ENCODE measurements around the gene KRT6A. TPM values are rescaled to one million over a fixed set of nuclear protein-coding genes. Genes with fewer than 3 reads are reported as not detected.
"Not testable (repeated sequence)": the region's sequence is repeated elsewhere in the genome, so short reads cannot be mapped to it uniquely, and the experiment has no call there.

Gene KRT6A
- total RNA-seq, 5 donors from 2014 or later (not counting 1 experiment from before 2014, with no cell fraction given), result not detected

GRCh38 chr12:52494100-52494499 is 1.0 kb upstream of the KRT6A start:
- Histone ChIP-seq H3K27ac (ENCODE audit: low read length) (no peak overlapping the region), H3K36me3 (ENCODE audit: control insufficient read depth in 2 of 2, extremely low read depth in 1 of 2, insufficient read depth in 1 of 2, low read length in 1 of 2) (no peaks in the 10 kb centered on the region), H3K4me3 (ENCODE audit: control insufficient read depth in 1 of 2, extremely low read depth in 1 of 2, low read length in 1 of 2) (no peak overlapping the region), H3K27me3 (replicated peaks in 1 of 2; ENCODE audit: control insufficient read depth in 2 of 2, extremely low read depth in 1 of 2, insufficient read depth in 2 of 2, low read length in 1 of 2) (peaks cover 0 to 16% of the 10 kb centered on the region in 2 experiments), H3K9me3 (no peaks in the 10 kb centered on the region), H3K4me1 (ENCODE audit: control insufficient read depth in 1 of 2, extremely low read depth in 1 of 2, insufficient read depth in 2 of 2, low read length in 2 of 2) (no peaks in the 10 kb centered on the region)
- ATAC-seq (replicated peaks in 1 of 4) (no peak), DNase-seq (no peak)
- POLR2A ChIA-PET, result no interaction called here
- no CpG with 5 or more reads among the region's 1 CpG for WGBS (ENCODE audit: insufficient coverage)
- Mint-ChIP-seq H3K9me3 (no peaks in the 10 kb centered on the region), H3K27me3 (peaks cover 30 to 38% of the 10 kb centered on the region in 2 donors), H3K4me1 (peaks cover 0 to 4% (median 1%) of the 10 kb centered on the region in 3 donors), H3K27ac (no peak overlapping the region), H3K36me3 (no peaks in the 10 kb centered on the region), H3K4me3 (no peak overlapping the region)
- CTCF ChIA-PET, result interaction anchor here in 1 of 2 donors (0.6 kb wide), 1 partner anchor 84 kb away, joined by 5 read pairs; no protein-coding TSS in a partner anchor

- H3K4me1 Mint-ChIP-seq; H3K9me3 ChIP-seq; H3K27ac ChIP-seq (ENCODE audit: low read length); DNase-seq; H3K36me3 ChIP-seq (ENCODE audit: control insufficient read depth in 2 of 2, extremely low read depth in 1 of 2, insufficient read depth in 1 of 2, low read length in 1 of 2); H3K9me3 Mint-ChIP-seq; H3K36me3 Mint-ChIP-seq; H3K4me3 Mint-ChIP-seq; H3K4me3 ChIP-seq (ENCODE audit: control insufficient read depth in 1 of 2, extremely low read depth in 1 of 2, low read length in 1 of 2); ATAC-seq (replicated peaks in 1 of 4); POLR2A ChIA-PET; H3K4me1 ChIP-seq (ENCODE audit: control insufficient read depth in 1 of 2, extremely low read depth in 1 of 2, insufficient read depth in 2 of 2, low read length in 2 of 2); H3K27ac Mint-ChIP-seq; CTCF ChIA-PET: not testable (repeated sequence)
- H3K27me3 Mint-ChIP-seq, result peaks cover 30 to 42% of the 10 kb centered on the region in 2 donors
- no CpG with 5 or more reads among the region's 6 CpGs for WGBS (ENCODE audit: insufficient coverage)
- H3K27me3 ChIP-seq (replicated peaks in 1 of 2; ENCODE audit: control insufficient read depth in 2 of 2, extremely low read depth in 1 of 2, insufficient read depth in 2 of 2, low read length in 1 of 2), result peaks cover 0 to 14% of the 10 kb centered on the region in 2 experiments
Measured at GRCh38 chr12:52492405-52492804, 652 bp downstream of the KRT6A start.

- H3K9me3 Mint-ChIP-seq; H3K4me1 ChIP-seq (ENCODE audit: control insufficient read depth in 1 of 2, extremely low read depth in 1 of 2, insufficient read depth in 2 of 2, low read length in 2 of 2); H3K9me3 ChIP-seq; H3K27ac Mint-ChIP-seq; H3K4me3 ChIP-seq (ENCODE audit: control insufficient read depth in 1 of 2, extremely low read depth in 1 of 2, low read length in 1 of 2); H3K36me3 Mint-ChIP-seq; CTCF ChIA-PET; H3K27ac ChIP-seq (ENCODE audit: low read length); POLR2A ChIA-PET; ATAC-seq (replicated peaks in 1 of 4); H3K4me3 Mint-ChIP-seq; H3K4me1 Mint-ChIP-seq; DNase-seq; H3K36me3 ChIP-seq (ENCODE audit: control insufficient read depth in 2 of 2, extremely low read depth in 1 of 2, insufficient read depth in 1 of 2, low read length in 1 of 2): not testable (repeated sequence)
- WGBS (ENCODE audit: insufficient coverage), result 92% methylated on average over 6 of the region's 8 CpGs
- H3K27me3 Mint-ChIP-seq, result peaks cover 34 to 47% of the 10 kb centered on the region in 2 donors
- peaks cover 0 to 14% of the 10 kb centered on the region in 2 experiments for H3K27me3 ChIP-seq (replicated peaks in 1 of 2; ENCODE audit: control insufficient read depth in 2 of 2, extremely low read depth in 1 of 2, insufficient read depth in 2 of 2, low read length in 1 of 2)
Measured at GRCh38 chr12:52491495-52491894, 1.6 kb downstream of the KRT6A start.

GRCh38 chr12:52488736-52489135 is 4.3 kb downstream of the KRT6A start:
- Histone ChIP-seq H3K4me1 (ENCODE audit: control insufficient read depth in 1 of 2, extremely low read depth in 1 of 2, insufficient read depth in 2 of 2, low read length in 2 of 2) (no peaks in the 10 kb centered on the region), H3K27ac (ENCODE audit: low read length) (no peak overlapping the region), H3K27me3 (replicated peaks in 1 of 2; ENCODE audit: control insufficient read depth in 2 of 2, extremely low read depth in 1 of 2, insufficient read depth in 2 of 2, low read length in 1 of 2) (peaks cover 0 to 14% of the 10 kb centered on the region in 2 experiments), H3K36me3 (ENCODE audit: control insufficient read depth in 2 of 2, extremely low read depth in 1 of 2, insufficient read depth in 1 of 2, low read length in 1 of 2) (no peaks in the 10 kb centered on the region), H3K9me3 (peaks cover 2% of the 10 kb centered on the region), H3K4me3 (ENCODE audit: control insufficient read depth in 1 of 2, extremely low read depth in 1 of 2, low read length in 1 of 2) (no peak overlapping the region)
- DNase-seq (no peak), ATAC-seq (replicated peaks in 1 of 4) (no peak)
- ChIA-PET CTCF (interaction anchor here in 1 of 2 donors (0.5 kb wide), 1 partner anchor 450 kb away, joined by 3 read pairs; no protein-coding TSS in a partner anchor), POLR2A (no interaction called here)
- no peak overlapping the region for H3K27ac Mint-ChIP-seq
- peaks cover 40 to 64% of the 10 kb centered on the region in 2 donors for H3K27me3 Mint-ChIP-seq
- H3K4me3 Mint-ChIP-seq, result no peak overlapping the region
- H3K9me3 Mint-ChIP-seq, result peaks cover 4 to 14% (median 13%) of the 10 kb centered on the region in 3 donors
- no peaks in the 10 kb centered on the region for H3K4me1 Mint-ChIP-seq
- H3K36me3 Mint-ChIP-seq, result no peaks in the 10 kb centered on the region

GRCh38 chr12:52487744-52488443 is 5.2 kb downstream of the KRT6A start:
- CTCF ChIA-PET; H3K36me3 ChIP-seq (ENCODE audit: control insufficient read depth in 2 of 2, extremely low read depth in 1 of 2, insufficient read depth in 1 of 2, low read length in 1 of 2); DNase-seq; H3K4me1 Mint-ChIP-seq; H3K27ac ChIP-seq (ENCODE audit: low read length); H3K4me3 ChIP-seq (ENCODE audit: control insufficient read depth in 1 of 2, extremely low read depth in 1 of 2, low read length in 1 of 2); H3K9me3 ChIP-seq; H3K36me3 Mint-ChIP-seq; H3K4me3 Mint-ChIP-seq; H3K4me1 ChIP-seq (ENCODE audit: control insufficient read depth in 1 of 2, extremely low read depth in 1 of 2, insufficient read depth in 2 of 2, low read length in 2 of 2); ATAC-seq (replicated peaks in 1 of 4); H3K27ac Mint-ChIP-seq: not testable (repeated sequence)
- H3K27me3 ChIP-seq (replicated peaks in 1 of 2; ENCODE audit: control insufficient read depth in 2 of 2, extremely low read depth in 1 of 2, insufficient read depth in 2 of 2, low read length in 1 of 2), result peaks cover 0 to 11% of the 10 kb centered on the region in 2 experiments
- Mint-ChIP-seq H3K9me3 (peaks cover 4 to 14% (median 13%) of the 10 kb centered on the region in 3 donors), H3K27me3 (peaks cover 48 to 65% of the 10 kb centered on the region in 2 donors)
- WGBS (ENCODE audit: insufficient coverage), result no CpG with 5 or more reads among the region's 15 CpGs
- POLR2A ChIA-PET, result interaction anchor here in 1 of 2 donors (0.6 kb wide), 1 partner anchor 21 kb away, joined by 5 read pairs; no protein-coding TSS in a partner anchor

- Mint-ChIP-seq H3K9me3 (peaks cover 4 to 14% (median 13%) of the 10 kb centered on the region in 3 donors), H3K27me3 (peaks cover 50 to 64% of the 10 kb centered on the region in 2 donors), H3K36me3 (no peaks in the 10 kb centered on the region), H3K4me3 (no peak overlapping the region), H3K27ac (no peak overlapping the region), H3K4me1 (no peaks in the 10 kb centered on the region)
- POLR2A ChIA-PET, result no interaction called here
- H3K27ac ChIP-seq (ENCODE audit: low read length), result no peak overlapping the region
- peaks cover 0 to 8% of the 10 kb centered on the region in 2 experiments for H3K27me3 ChIP-seq (replicated peaks in 1 of 2; ENCODE audit: control insufficient read depth in 2 of 2, extremely low read depth in 1 of 2, insufficient read depth in 2 of 2, low read length in 1 of 2)
- no peak for ATAC-seq (replicated peaks in 1 of 4)
- H3K36me3 ChIP-seq (ENCODE audit: control insufficient read depth in 2 of 2, extremely low read depth in 1 of 2, insufficient read depth in 1 of 2, low read length in 1 of 2), result no peaks in the 10 kb centered on the region
- H3K4me1 ChIP-seq (ENCODE audit: control insufficient read depth in 1 of 2, extremely low read depth in 1 of 2, insufficient read depth in 2 of 2, low read length in 2 of 2), result no peaks in the 10 kb centered on the region
- DNase-seq, result no peak
- CTCF ChIA-PET, result no interaction called here
- peaks cover 2% of the 10 kb centered on the region for H3K9me3 ChIP-seq
- no CpG with 5 or more reads among the region's 1 CpG for WGBS (ENCODE audit: insufficient coverage)
- H3K4me3 ChIP-seq (ENCODE audit: control insufficient read depth in 1 of 2, extremely low read depth in 1 of 2, low read length in 1 of 2), result no peak overlapping the region
Measured at GRCh38 chr12:52487211-52487610, 5.8 kb downstream of the KRT6A start.
